Smooth muscle cell (in vitro differentiated cells): ENCODE data around the gene HSPB3. TPM values are rescaled to one million over a fixed set of nuclear protein-coding genes. Genes with fewer than 3 reads are reported as not detected.
A peak's percentile ranks its signal among the peaks of the same experiment; 100 is the strongest.
"Not testable (repeated sequence)": the region's sequence is repeated elsewhere in the genome, so short reads cannot be mapped to it uniquely, and the experiment has no call there.

Source experiments
- DNase-seq: peaks from one replicate; lab custom pipeline; 2025; ENCODE audit not compliant: unreplicated experiment; lab: John Stamatoyannopoulos, UW
- H2AFZ ChIP-seq: fragments of 200-600 bp; sonication (generic); 2 replicates; pipeline ENCODE4 v1.6.0; 2016; ENCODE audit warnings: antibody characterized with exemption, low read depth, mild to moderate bottlenecking
- H3F3A ChIP-seq: fragments of 200-600 bp; sonication (generic); 2 replicates; pipeline ENCODE4 v1.6.0; 2017; ENCODE audit warnings: antibody characterized with exemption, low read depth
- H3K27ac ChIP-seq: fragments of 200-600 bp; sonication (generic); 2 replicates; pipeline ENCODE4 v1.5.1; 2016; ENCODE audit warnings: low read depth, mild to moderate bottlenecking
- H3K27me3 ChIP-seq: fragments of 200-600 bp; sonication (generic); 2 replicates; pipeline ENCODE4 v1.6.1; 2016; ENCODE audit warnings: low read depth, mild to moderate bottlenecking
- H3K36me3 ChIP-seq: fragments of 200-600 bp; sonication (generic); 2 replicates; pipeline ENCODE4 v1.5.1; 2016; ENCODE audit warnings: low read depth
- H3K4me1 ChIP-seq: fragments of 200-600 bp; sonication (generic); 2 replicates; pipeline ENCODE4 v1.5.1; 2016; ENCODE audit warnings: low read depth
- H3K4me2 ChIP-seq: fragments of 200-600 bp; sonication (generic); 2 replicates; pipeline ENCODE4 v1.6.0; 2016; ENCODE audit warnings: mild to moderate bottlenecking
- H3K4me3 ChIP-seq: fragments of 200-600 bp; sonication (generic); 2 replicates; pipeline ENCODE4 v1.5.1; 2016; ENCODE audit warnings: mild to moderate bottlenecking
- H3K79me2 ChIP-seq: fragments of 200-600 bp; sonication (generic); 2 replicates; pipeline ENCODE4 v1.6.0; 2016; ENCODE audit warnings: low read depth, mild to moderate bottlenecking
- H3K9ac ChIP-seq: fragments of 200-600 bp; sonication (generic); 2 replicates; pipeline ENCODE4 v1.6.0; 2016; ENCODE audit warnings: low read depth
- H3K9me3 ChIP-seq: fragments of 200-600 bp; sonication (generic); replicated peaks from 2 replicates; pipeline ENCODE4 v1.5.1; 2016; ENCODE audit warnings: low read depth
- H4K20me1 ChIP-seq: fragments of 200-600 bp; sonication (generic); 2 replicates; pipeline ENCODE4 v1.6.0; 2016; ENCODE audit warnings: low read depth
- WGBS: methylation state at CpG from one replicate; pipeline ENCODE4 v1.1.7; 2016; ENCODE audit warnings: low lambda C conversion rate; 5-methylcytosine and 5-hydroxymethylcytosine counted together
- polyA plus RNA-seq: library from polyadenylated mRNA; unstranded; fragments of >200 nt; fragmentation: Nextera tagmentation; extraction: Ambion mirVana; gene quantifications from 2 replicates; pipeline ENCODE4 v1.2.1, GENCODE V29; 2016
- total RNA-seq: library from RNA; depleted of rRNA; stranded (reverse); fragments of >200 nt; gene quantifications from 2 replicates; pipeline ENCODE4 v1.2.3, GENCODE V29; 2014
- TF ChIP-seq, protein P1 (sequence below): fragments of 200-600 bp; sonication (generic); IDR thresholded peaks from 2 replicates; pipeline ENCODE4 v1.5.1; 2017; ENCODE audit warnings: borderline replicate concordance, mild to moderate bottlenecking, antibody characterized with exemption; ENCODE audit not compliant: insufficient read depth, poor library complexity, severe bottlenecking

The HSPB3 gene
- total and polyA plus RNA-seq, 2 experiments from 2014 or later, result 1.5 to 5.5 TPM

- H3K27me3 ChIP-seq, result no peaks in the 10 kb centered on the region
- peak overlapping the region; percentile 26 for H3K4me2 ChIP-seq
- no peaks in the 10 kb centered on the region for H4K20me1 ChIP-seq
- no peaks in the 10 kb centered on the region for H3K36me3 ChIP-seq
- no peaks in the 10 kb centered on the region for H3K9me3 ChIP-seq
- H3K27ac ChIP-seq, result peak overlapping the region; percentile 89
- no peak for DNase-seq
- no peak overlapping the region for H2AFZ ChIP-seq
- no peaks in the 10 kb centered on the region for H3F3A ChIP-seq
- TF ChIP-seq, protein P1, sequence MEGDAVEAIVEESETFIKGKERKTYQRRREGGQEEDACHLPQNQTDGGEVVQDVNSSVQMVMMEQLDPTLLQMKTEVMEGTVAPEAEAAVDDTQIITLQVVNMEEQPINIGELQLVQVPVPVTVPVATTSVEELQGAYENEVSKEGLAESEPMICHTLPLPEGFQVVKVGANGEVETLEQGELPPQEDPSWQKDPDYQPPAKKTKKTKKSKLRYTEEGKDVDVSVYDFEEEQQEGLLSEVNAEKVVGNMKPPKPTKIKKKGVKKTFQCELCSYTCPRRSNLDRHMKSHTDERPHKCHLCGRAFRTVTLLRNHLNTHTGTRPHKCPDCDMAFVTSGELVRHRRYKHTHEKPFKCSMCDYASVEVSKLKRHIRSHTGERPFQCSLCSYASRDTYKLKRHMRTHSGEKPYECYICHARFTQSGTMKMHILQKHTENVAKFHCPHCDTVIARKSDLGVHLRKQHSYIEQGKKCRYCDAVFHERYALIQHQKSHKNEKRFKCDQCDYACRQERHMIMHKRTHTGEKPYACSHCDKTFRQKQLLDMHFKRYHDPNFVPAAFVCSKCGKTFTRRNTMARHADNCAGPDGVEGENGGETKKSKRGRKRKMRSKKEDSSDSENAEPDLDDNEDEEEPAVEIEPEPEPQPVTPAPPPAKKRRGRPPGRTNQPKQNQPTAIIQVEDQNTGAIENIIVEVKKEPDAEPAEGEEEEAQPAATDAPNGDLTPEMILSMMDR, result no peak
- H3K9ac ChIP-seq, result peak overlapping the region; percentile 47
- no peak overlapping the region for H3K4me3 ChIP-seq
- H3K79me2 ChIP-seq, result no peaks in the 10 kb centered on the region
- 72% methylated on average over 3 of the region's 3 CpGs for WGBS
- no peaks in the 10 kb centered on the region for H3K4me1 ChIP-seq
Measured at GRCh38 chr5:54415147-54415546, 40.4 kb upstream of the HSPB3 start.

GRCh38 chr5:54415896-54416601 is 39.5 kb upstream of the HSPB3 start:
- Histone ChIP-seq H3F3A (no peaks in the 10 kb centered on the region), H2AFZ (no peak overlapping the region), H3K27ac (peak overlapping the region; percentile 89), H3K27me3 (no peaks in the 10 kb centered on the region), H3K9ac (no peak overlapping the region), H3K36me3 (no peaks in the 10 kb centered on the region), H4K20me1 (no peaks in the 10 kb centered on the region), H3K4me3 (no peak overlapping the region), H3K79me2 (no peaks in the 10 kb centered on the region), H3K9me3 (no peaks in the 10 kb centered on the region), H3K4me2 (peak overlapping the region; percentile 43), H3K4me1 (no peaks in the 10 kb centered on the region)
- DNase-seq, result no peak
- TF ChIP-seq, protein P1, result no peak

DNA sequence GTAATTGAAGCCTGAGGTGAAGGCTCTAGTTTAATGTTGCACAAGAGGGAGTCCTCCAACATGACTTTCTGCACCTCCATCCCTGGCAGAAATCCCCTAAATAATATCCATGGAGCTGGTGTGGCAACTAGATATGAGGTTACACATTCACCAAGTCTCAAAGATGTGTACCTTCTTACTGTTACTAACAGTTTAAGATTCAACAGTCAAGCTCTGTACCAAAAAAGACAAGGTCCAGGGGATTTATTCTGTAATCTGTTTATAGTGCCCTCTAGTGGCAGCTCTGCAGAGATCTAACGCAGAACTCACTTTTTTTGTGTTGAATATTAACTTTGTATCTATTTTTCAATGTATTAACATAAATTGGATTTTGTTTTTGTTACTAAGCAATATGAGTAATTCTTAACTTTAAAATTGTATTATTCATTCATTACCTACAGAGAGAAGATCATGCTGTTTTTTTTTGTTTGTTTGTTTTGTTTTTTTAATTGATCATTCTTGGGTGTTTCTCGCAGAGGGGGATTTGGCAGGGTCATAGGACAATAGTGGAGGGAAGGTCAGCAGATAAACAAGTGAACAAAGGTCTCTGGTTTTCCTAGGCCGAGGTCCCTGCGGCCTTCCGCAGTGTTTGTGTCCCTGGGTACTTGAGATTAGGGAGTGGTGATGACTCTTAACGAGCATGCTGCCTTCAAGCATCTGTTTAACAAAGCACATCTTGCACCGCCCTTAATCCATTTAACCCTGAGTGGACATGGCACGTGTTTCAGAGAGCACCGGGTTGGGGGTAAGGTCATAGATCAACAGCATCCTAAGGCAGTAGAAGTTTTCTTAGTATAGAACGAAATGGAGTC is 35.7 kb upstream of the HSPB3 start:
- not testable (repeated sequence) for H3K9ac ChIP-seq, H3K27ac ChIP-seq, H3K4me1 ChIP-seq, H3K4me3 ChIP-seq, H3K9me3 ChIP-seq, H3K79me2 ChIP-seq, H3F3A ChIP-seq, H3K27me3 ChIP-seq, H4K20me1 ChIP-seq, H3K4me2 ChIP-seq, H3K36me3 ChIP-seq, H2AFZ ChIP-seq, DNase-seq
- TF ChIP-seq, protein P1, result peak; percentile 90
- WGBS, result 65% methylated on average over 10 of the region's 10 CpGs

DNA sequence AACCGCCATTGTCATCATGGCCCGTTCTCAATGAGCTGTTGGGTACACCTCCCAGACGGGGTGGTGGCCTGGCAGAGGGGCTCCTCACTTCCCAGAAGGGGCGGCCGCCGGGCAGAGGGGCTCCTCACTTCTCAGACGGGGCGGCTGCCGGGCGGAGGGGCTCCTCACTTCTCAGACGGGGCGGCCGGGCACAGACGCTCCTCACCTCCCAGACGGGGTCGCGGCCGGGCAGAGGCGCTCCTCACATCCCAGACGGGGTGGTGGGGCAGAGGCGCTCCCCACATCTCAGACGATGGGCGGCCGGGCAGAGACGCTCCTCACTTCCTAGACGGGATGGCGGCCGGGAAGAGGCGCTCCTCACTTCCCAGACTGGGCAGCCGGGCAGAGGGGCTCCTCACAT is 35.0 kb upstream of the HSPB3 start:
- H4K20me1 ChIP-seq, H3K27ac ChIP-seq, H3K36me3 ChIP-seq, H3K79me2 ChIP-seq, H3K4me3 ChIP-seq, H2AFZ ChIP-seq, H3K9ac ChIP-seq, H3K4me2 ChIP-seq, DNase-seq, H3K4me1 ChIP-seq, H3K9me3 ChIP-seq, H3F3A ChIP-seq, H3K27me3 ChIP-seq: not testable (repeated sequence)
- WGBS, result 100% methylated on average over 18 of the region's 30 CpGs
